Measurements from ENCODE around the gene HSDL2.
"Not testable (repeated sequence)": the region's sequence is repeated elsewhere in the genome, so short reads cannot be mapped to it uniquely, and the experiment has no call there.

- TF ChIP-seq, protein P1, sequence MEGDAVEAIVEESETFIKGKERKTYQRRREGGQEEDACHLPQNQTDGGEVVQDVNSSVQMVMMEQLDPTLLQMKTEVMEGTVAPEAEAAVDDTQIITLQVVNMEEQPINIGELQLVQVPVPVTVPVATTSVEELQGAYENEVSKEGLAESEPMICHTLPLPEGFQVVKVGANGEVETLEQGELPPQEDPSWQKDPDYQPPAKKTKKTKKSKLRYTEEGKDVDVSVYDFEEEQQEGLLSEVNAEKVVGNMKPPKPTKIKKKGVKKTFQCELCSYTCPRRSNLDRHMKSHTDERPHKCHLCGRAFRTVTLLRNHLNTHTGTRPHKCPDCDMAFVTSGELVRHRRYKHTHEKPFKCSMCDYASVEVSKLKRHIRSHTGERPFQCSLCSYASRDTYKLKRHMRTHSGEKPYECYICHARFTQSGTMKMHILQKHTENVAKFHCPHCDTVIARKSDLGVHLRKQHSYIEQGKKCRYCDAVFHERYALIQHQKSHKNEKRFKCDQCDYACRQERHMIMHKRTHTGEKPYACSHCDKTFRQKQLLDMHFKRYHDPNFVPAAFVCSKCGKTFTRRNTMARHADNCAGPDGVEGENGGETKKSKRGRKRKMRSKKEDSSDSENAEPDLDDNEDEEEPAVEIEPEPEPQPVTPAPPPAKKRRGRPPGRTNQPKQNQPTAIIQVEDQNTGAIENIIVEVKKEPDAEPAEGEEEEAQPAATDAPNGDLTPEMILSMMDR (conservative IDR thresholded peaks at IDR 0.05; ENCODE audit: low read depth, low read length) = not testable (repeated sequence)
- TF ChIP-seq, protein P2, sequence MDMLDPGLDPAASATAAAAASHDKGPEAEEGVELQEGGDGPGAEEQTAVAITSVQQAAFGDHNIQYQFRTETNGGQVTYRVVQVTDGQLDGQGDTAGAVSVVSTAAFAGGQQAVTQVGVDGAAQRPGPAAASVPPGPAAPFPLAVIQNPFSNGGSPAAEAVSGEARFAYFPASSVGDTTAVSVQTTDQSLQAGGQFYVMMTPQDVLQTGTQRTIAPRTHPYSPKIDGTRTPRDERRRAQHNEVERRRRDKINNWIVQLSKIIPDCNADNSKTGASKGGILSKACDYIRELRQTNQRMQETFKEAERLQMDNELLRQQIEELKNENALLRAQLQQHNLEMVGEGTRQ (IDR thresholded peaks at IDR 0.05; ENCODE audit: low read depth, low read length) = not testable (repeated sequence)
- TF ChIP-seq MAFK (IDR thresholded peaks at IDR 0.05; ENCODE audit: low read depth, low read length); RCOR1 (IDR thresholded peaks at IDR 0.05; ENCODE audit: insufficient replicate concordance, low read length); RAD21 (IDR thresholded peaks at IDR 0.05; ENCODE audit: low read length); CEBPB (IDR thresholded peaks at IDR 0.05; ENCODE audit: low read depth, low read length); SMC3 (IDR thresholded peaks at IDR 0.05; ENCODE audit: low read depth, low read length); POLR2A (IDR thresholded peaks at IDR 0.05; ENCODE audit: low read depth, low read length): not testable (repeated sequence)
Measured at GRCh38 chr9:112393146-112393545, 13.2 kb downstream of the HSDL2 start.
